ENCODE results near the gene SLC66A1.

SLC66A1 gene

GRCh38 chr1:19365721-19366120 lies 53.6 kb downstream of the SLC66A1 start:
- DNase-seq, result no peak

GRCh38 chr1:19366599-19367536 lies 54.7 kb downstream of the SLC66A1 start:
- no peak for DNase-seq

DNA sequence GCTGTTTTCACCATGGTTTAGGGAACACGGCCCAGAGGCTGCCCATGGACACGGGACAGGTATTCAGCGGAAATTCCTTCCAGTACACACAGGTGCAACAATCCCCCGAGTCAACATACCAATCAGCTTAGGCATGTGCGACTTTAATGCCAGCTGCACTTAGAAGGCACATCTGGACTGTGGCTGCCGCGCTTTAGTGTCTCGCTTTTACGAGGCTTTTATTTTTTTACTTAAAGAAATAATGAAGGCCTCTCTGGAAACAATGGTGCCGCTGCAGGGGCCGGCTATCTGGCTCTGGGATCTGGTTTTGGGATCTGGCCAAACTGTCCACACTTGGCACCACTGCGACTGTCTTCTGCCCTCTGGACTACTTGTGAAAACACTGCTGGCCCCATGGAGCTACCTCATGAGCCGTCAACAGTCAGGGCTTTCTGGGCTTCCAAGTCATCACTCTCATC lies 55.5 kb downstream of the SLC66A1 start:
- no peak for DNase-seq

DNA sequence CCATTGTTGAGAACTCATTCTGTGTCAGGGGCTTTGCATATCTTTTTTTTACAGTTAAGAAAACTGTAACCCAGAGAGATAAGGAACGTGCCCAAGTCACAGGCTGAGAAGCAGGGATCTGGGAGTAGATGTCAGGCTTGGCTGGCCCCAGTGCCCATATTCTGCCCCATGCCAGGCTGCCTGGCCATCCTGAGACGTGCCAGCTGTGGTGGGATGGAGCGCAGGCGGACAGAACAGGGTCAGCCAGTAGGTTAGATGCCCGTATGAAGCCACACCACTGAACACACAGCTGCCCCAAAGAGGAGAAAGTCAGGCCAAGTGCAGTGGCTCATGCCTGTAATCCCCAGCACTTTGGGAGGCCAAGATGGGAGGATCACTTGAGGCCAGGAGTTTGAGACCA lies 55.9 kb downstream of the SLC66A1 start:
- DNase-seq, result no peak

GRCh38 chr1:19368964-19369363 lies 56.8 kb downstream of the SLC66A1 start:
- DNase-seq, result no peak

DNA sequence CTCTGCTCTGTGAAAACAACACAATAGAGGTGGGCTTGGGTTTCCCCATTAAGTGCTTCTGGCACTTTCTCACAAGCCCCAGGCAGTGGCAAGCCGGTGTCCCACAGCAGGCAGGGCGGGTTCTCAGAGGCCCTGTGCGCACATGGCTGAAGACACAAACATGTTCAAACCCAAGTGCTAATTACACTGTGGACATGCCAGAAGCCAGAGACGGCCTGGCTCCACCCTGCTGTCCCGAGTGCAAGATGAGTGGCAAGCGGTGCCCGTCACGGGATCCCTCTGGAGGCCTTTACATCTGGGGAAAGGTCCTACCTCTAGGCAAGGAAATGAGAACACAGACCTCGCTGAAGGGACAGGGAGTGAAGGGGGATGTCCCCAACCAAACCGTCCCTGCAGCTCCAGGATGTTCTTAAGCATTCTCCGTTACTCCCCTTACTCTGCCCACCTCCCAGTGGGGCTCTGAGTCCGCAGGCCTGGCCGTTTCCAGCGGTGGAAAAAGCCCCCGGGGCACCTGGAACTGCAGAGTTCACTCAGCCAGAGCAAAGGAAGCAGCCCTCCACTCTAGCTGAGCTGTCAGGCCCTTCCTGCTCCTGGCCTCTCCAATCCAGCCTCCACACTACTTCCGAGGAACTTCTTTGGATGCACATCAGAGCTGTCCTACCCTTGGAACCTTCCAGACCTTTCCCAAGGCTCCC lies 57.4 kb downstream of the SLC66A1 start:
- no peak for DNase-seq

GRCh38 chr1:19370453-19371170 lies 58.5 kb downstream of the SLC66A1 start:
- no peak for DNase-seq

- DNase-seq, result no peak
These were observed 59.4 kb downstream of the SLC66A1 start for GRCh38 chr1:19371226-19372135.

- no peak for DNase-seq
These were observed 60.0 kb downstream of the SLC66A1 start for GRCh38 chr1:19372136-19372514.

- no peak for DNase-seq
These were observed 60.5 kb downstream of the SLC66A1 start for GRCh38 chr1:19372602-19373001.

DNA sequence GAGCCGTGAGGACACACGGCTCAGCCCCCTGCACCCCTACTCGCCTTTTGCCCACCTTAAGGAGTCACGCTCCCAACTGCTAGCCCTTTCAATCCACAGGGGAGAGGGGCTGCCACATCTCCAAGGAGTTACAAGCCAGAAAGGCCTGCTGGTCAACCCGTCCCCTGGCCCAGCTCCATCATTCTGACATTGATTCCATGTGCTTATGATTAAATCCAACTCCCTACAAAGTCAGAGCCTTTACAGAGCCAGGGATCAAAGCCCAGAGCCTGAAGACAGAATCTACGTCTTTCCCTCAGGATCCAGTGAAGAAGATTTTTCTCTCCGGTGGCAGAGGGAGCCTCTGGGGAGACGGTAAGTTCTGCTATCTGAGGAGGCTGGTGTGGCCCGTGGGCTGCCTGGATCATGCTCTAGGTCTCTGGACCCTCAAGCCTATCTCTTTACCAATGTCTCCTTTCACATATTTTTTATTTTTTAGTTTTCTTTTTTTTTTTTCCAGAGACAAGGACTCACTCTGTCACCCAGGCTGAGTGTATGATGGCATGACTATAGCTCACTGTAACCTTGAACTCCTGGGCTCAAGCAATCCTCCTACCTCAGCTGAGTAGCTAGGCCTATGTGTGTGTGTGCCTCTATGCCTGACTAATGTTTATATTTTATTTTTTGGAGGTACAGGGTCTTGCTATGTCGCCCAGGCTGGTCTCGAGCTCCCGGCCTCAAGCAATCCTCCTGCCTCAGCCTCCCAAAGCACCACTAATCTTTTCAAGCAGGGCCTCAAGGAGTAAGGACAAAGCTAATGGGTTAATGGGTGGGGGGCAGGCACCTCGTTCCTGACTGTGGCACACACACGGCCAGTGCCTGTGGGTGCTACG lies 61.3 kb downstream of the SLC66A1 start:
- DNase-seq, result no peak

DNA sequence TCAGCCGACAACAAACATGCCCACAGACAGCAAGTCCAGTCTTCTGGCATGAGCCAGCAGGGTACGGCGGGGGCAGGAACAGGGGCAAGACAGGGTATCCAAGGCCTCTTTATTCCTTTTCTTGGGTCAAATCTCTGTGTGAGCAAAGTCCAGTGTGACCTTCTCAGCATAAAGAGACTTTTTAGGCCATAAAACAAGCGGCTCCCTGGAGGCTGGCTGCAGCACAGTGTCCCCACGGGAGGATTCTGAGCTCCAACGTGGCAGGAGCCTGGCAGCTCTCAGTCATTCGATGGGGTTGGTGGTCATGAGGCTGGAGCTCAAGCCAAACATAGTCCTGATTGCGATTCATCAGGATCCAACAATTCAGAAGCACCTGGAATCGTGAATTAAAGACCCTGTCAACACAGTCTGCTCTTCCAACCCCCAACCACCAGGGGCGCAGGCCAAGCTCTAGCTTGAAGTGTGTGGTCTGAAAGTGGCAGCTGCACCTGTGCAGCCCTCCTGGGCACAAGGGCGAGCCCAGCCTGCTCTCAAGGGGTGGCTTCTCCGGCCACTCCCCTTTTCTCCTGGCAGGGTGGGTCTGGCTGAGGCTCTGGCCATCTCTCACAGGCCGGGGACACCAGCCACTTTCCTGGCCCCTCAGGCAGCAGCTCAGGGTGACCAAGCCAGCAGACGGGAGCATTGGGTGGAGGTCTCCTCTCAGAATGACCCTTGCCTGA lies 62.1 kb downstream of the SLC66A1 start:
- no peak for DNase-seq

- DNase-seq, result no peak
These were observed 62.8 kb downstream of the SLC66A1 start for GRCh38 chr1:19374926-19375325.

- DNase-seq, result no peak
These were observed 63.7 kb downstream of the SLC66A1 start for GRCh38 chr1:19375631-19376400.

DNA sequence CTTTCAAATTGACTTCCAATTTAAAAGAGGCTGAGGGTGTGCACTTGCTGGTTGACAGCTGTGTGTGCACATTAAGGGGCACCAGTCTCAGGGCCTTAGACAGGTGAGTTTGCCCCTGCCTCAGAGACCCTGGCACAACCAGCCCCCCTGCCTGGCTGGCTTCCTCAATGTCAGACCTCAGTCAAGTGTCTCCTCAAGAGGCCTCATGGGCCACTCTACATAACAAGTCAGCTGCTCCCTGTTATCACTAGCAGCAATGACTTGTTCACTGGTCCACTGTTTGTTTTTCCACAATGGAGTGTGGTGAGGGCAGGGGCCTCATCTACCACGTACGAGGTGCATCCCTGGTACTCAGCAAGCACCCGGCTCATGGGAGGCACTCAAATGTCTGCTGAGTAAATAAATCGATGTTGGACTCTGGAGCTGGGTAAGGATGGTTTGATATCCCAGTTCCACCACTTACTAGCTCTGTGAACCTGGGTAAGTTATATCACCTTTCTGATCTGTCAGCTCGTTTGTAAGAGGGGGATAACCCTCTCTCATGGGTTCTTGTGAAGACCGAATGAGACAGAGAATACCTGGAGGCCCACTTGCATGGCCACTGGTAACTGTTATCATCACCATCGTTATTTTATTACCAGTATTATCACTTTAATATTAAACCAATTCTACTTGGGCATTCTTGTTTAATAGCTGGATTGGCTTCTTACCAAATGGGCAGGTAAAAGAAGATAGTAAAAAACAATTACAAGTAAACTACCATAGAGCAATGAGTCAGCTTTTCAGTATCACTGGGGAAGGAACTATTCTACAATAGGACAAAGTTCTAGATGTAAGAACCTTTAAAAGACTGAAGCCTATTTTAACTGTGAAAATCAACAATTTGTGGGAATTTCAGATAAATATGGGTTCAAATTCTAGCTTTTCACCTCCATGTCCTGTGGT lies 64.6 kb downstream of the SLC66A1 start:
- DNase-seq, result no peak

GRCh38 chr1:19377812-19378718 lies 65.9 kb downstream of the SLC66A1 start:
- no peak for DNase-seq

Data from T1000 (cell line).